ENCODE measurements around the gene TGIF2.

Gene TGIF2

DNA sequence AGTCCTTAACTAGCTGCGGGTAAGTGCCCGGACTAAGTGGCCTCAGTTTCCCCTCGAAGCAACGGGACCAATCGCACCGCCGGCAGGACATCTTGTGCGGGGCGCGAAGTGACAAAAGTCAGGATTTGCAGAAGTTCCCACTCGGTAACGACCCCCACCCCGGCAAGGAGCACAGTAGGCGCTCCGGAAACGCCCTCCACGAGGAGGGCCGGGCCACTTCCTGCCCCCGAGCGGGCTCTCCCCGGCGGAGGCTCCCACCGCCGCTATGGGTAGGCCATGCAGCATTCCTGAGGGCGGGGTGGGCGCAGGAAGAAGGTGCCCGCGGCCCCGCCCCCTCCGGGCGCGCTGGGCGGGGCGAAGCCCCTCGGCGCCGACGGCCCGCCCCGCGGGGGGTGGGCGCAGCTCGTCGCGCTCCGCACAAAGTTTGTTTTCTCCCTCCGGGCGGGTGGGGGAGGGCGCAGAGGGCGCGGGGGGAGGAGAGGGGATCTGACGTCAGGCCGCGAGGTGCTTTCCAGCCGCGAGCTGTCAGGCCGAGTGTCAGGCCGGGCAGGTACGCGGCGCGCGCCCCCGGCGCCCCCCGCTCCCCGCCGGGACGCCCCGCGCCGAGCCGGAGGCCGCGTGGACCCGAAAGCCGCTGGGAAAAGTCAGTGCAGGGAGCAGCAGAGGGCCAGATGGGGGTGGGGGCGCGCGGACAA, at the start of gene TGIF2:
TGIF2 (plus strand) TSS at position 495 of the 695 bp plus-strand sequence. CDS start 5,178 bp downstream, outside the sequence.
- Histone ChIP-seq H3K4me3 (peak within 1 kb of the TSS; percentile 54 to 90 (median 75)), H3K27ac (peak within 1 kb of the TSS; percentile 65 to 97 (median 90))

DNA sequence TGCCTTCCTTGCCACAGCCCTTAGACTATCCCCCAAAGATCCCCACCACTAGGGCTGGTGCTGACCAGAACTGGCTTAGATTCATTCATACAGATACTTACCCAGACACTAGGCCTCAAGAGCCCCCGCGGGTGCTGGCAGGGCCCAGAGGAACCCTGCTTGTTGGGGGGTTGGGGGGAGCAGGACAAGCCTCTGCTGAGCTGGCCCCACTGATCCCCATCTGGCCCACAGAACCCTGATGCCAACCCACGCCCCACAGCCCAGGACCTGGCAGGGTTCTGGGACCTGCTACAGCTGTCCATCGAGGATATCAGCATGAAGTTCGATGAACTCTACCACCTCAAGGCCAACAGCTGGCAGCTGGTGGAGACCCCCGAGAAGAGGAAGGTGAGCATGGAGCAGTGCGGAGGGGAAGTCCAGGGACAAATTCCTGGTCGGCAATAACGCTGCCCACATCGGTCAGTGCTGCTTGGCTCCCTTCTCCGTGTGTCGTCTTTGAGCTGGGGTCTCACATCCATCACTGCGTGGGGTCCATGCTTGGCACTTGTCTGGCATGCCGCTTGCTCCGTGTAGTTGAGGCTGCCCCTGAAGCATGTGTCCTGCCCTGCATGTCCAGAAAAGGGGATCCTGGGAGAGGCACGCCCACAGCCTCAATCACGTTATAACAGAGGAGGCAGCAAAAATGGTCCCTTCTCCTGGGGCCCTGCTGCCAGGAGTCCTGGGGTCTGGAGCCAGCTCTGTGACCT, 47.6 kb upstream of the TGIF2 start:
- Histone ChIP-seq H3K4me3 (no peak overlapping the region), H3K27ac (peak overlapping the region in 1 of 21 experiments; percentile 3)

DNA sequence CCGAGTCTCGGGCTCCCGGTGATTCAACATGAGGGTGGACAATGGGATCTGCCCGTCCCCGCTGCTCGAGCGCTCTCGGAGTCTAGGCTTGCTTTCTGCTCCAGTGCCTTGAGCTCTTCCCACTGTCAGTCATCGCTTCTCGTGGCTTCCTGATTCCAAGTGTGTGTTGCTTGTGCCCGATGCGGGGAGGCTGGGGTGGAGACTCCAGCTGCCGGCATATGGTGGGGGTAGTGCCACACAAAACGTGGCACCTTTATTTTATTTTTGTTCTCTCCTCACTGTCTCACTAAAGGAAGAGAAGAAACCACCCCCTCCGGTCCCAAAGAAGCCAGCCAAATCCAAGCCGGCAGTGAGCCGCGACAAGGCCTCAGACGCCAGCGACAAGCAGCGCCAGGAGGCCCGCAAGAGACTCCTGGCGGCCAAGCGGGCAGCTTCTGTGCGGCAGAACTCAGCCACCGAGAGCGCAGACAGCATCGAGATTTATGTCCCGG, 46.8 kb upstream of the TGIF2 start:
- Histone ChIP-seq H3K27ac (no peak overlapping the region), H3K4me3 (no peak overlapping the region)

DNA sequence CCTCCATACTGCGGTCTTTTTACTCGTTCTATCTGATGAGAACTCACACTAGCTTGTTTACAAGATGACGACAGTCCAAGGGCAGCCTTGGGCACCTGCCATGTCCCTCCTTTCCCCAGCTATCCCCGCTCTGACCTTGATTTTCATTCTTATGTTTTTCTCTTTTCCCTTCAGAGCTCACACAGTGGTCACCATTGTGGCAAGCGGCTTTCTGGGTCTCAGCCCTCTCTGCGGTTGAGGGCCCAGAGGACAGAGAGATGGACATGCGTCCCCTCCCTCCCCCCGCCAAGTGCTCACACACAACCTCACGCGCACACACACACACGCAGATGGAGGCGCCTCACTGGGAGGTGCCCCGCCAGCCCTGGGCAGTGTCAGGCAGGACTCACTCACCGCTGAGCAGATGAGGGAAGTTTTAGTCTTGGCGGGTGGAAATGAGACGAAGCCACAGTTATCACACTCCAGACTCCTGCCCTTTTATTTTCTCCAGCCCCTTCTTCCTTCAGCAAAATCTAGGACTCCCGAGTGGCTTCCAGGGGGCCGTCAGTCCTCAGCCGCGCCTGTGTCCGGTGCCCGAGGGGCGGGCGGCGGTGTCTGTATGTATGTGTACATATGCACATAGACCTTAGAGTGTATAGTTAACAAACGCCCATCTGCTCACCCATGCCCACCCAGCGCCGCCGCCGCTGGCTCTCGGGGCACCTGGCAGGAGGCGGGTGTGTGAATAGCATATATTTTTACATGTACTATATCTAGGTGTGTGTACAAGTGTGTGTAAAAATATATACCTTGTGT, 45.9 kb upstream of the TGIF2 start:
- no peak overlapping the region for H3K4me3 ChIP-seq
- no peak overlapping the region for H3K27ac ChIP-seq

DNA sequence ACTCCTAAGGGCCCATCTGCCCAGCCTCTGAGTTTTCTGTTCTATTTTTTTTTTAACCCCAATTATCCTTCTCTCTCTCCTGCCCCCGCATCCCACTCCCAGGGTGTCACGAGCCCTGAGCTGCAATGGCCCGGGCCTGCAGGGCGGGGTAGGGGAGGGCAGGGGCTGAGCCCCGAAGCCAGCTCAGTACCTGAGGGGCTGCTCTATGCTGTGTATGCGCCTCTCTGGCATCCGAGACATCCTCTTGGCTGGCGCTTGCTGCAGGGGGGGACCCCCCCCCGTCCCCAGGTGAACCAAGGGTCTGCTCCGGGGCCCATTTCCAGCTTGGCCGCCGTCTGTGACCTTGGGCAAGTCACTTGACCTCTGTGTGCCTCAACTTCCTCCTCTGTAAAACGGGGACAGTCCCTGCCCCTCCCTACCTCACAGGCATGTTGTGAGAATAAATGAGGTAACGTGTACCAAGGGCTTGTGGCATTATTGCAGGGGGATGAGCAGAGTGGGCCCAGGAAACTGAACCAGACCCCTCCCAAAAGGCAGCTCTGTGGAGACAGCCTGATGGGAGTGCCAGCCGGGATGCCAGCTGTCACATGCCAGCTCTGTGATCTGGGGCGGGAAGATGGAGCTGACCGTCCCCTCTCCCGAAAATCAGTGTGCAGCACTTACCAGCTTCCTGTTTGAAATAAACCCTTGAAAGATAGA, 45.1 kb upstream of the TGIF2 start:
- Histone ChIP-seq H3K27ac (no peak overlapping the region), H3K4me3 (no peak overlapping the region)

DNA sequence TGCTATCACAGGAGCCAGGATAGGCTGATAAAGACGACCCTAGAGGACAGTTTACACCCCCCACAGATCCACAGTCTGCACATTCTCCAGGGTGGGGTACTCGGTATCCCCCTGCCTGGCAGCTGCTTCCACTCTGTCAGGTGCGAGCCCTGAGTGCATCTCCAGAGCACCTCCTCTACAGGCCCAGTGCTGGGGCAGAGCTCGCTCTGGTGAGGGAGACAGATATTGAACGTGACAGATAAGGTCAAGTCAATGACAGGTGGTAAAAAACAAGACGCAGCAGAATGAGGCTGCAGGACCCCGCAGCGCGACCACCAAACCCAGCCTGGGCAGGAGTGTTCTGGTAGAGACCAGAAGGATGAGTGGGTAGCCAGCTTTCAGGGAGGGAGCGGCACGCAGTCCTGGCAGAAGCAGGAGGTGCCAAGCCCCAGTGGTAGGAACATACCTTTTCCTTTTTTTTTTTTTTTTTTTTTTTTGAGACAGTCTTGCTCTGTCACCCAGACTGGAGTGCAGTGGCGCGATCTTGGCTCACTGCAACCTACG, 44.5 kb upstream of the TGIF2 start:
- Histone ChIP-seq H3K27ac (no peak overlapping the region), H3K4me3 (no peak overlapping the region)

DNA sequence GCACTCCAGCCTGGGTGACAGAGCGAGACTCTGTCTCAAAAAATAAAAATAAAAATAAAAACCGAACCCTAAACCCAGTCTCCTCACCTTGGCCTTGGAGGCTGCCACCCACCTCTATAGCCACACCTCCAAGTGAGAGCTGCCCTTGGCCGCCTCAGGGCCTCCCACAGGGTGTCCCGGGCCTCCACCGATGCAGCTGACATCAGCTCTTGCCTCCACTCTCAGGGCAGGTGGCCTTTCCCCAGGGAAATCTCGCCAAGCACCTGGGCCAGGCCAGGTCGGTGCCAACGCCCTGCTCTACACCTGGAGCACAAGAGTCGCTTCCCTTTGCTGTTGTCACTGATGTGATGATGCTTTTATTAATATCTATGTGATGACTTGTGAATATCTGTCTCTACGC, 41.0 kb upstream of the TGIF2 start:
- no peak overlapping the region for H3K27ac ChIP-seq
- H3K4me3 ChIP-seq = no peak overlapping the region

DNA sequence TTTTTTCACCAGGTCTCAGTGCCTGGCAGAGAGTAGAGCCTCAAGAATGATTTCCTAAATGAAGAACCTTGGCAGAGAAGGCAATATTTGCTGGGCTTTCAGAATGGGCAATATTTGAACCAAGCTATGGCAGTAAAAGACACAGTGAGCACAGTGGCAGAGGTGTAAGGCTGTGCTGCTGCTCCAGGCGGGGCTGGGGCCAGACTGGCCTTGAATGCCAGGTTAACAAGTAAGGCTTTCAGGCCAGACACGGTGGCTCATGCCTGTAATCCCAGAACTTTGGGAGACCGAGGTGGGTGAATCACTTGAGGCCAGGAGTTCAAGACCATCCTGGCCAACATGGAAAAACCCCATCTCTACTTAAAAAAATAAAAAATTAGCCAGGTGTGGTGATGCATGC, 40.6 kb upstream of the TGIF2 start:
- no peak overlapping the region for H3K27ac ChIP-seq
- no peak overlapping the region for H3K4me3 ChIP-seq

DNA sequence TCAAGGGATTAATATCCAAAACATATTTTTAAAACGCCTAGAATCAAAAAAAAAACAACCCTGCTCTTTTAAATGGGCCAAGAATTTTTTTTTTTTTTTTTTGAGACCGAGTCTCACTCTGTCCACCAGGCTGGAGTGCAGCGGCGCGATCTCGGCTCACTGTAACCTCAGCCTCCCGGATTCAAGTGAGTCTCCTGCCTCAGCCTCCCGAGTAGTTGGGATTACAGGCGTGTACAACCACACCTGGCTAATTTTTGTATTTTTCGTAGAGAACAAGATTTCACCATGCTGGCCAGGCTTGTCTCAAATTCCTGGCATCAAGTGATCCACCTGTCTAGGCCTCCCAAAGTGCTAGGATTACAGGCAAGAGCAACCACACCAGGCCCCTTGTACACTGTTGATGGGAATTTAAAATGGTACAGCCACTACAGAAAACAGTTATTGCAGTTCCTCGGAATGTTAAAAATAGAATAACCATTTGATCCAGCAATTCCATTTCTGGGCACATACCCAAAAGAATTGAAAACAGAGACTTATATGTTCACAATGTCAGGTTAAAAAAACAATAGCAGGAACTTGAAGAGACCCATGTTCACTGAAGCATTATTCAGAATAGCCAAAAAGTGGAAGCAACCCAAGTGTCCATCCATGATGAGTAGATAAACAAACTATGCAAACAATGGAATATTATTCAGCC, 35.2 kb upstream of the TGIF2 start:
- Histone ChIP-seq H3K27ac (no peak overlapping the region), H3K4me3 (no peak overlapping the region)

DNA sequence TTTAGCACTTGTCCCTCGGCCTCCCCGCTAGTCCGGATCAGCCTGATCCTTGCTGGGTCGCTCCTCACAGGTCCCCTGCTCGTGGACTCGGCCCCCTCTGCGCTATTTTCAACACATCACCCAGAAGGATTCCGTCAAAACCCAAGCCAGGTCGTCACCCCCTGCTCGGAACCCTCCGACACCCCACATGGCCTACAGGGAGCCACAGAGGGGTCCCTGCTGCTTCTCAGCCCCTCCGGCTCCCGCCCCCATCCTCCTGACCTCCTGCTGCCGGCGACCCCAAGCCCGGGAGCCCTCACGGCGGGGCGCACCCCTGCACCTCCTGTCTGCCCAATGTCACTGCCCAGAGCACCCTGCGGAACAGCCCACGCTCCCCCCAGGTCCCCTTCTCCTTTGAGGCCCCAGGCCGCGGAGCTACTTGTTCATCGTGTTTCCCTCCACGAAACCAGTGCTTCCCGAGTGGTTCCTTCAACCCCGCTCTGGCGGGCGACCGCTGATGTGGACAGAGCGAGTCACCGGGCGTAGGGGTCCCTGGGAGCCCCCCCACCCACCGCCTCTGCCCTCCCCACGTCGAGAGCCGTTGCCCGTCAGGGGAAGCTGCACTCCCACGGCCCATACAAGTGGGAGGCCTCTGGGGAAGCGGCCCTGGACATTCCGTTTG, 32.7 kb upstream of the TGIF2 start:
- peak overlapping the region; percentile 34 to 61 (median 47) for H3K4me3 ChIP-seq
- peak overlapping the region in 20 of 21 experiments; percentile 27 to 90 (median 82) for H3K27ac ChIP-seq

DNA sequence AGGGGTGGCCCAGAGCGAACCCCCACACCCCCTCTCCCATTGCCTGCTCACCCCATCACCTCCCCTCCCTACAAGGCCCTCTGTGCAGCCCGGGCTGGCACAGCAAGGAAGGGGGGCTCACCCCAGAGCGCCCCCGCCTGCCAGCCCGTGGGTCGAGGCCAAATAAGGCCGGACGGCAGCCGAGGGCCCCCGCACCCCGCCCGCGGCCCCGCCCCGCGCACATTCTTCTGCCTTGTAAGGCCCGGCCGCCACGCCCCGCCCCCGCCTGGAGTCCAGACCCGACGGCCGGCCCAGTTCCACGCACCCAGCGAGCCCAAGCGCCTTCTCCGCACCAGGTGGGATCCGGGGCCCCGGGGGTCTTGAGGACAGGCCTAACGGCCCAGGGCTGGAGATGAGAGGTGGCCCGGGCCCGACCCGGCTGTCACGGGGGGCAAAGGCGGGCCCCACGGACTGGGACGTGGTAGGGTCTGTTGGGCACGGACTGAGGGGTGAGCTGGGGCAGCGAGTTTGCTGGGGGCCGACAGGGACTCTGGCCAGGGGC, 32.1 kb upstream of the TGIF2 start, which contains the start of gene MYL9:
MYL9 (plus strand) TSS at position 293 of the 541 bp plus-strand sequence. CDS start 3,366 bp downstream, outside the sequence.
- peak within 1 kb of the TSS in 20 of 21 experiments; percentile 27 to 90 (median 82) for H3K27ac ChIP-seq
- H3K4me3 ChIP-seq = peak within 1 kb of the TSS; percentile 34 to 61 (median 47)

DNA sequence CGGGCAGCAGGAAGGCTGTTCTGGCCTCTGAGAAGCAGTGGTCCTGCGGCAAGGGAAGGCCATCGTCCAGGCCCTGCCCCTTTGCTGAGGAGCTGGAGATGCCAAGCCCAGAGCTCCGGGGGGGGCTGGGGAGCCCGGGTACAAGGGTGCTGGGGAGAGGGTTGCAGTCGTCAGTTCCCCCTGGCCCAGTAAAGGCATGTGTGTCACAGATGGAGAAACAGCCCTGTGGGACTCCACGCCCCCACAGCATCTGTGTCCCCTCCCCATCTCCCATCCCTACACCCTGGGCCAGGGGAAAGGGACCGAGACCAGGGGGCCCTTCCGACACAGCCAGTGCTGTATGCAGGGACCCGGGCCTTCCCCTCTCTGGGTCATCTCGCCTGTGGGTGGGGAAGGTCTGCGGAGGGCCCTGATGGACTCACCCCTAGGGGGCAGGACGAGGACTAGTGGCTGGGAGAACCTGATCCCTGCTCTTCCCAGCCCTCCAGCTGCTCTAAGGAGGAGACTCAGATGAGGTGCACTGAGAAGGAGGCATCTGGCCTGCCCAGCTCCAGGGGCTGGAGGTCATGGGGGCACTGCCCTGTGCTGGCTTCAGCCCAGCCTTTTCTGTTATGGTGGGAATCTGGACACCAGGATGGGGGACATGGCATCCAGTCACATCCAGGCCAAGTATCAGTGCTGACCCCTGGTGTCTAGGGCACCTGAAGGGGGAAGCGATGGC, 31.5 kb upstream of the TGIF2 start:
- peak overlapping the region; percentile 34 to 61 (median 47) for H3K4me3 ChIP-seq
- H3K27ac ChIP-seq = peak overlapping the region in 20 of 21 experiments; percentile 27 to 90 (median 82)

DNA sequence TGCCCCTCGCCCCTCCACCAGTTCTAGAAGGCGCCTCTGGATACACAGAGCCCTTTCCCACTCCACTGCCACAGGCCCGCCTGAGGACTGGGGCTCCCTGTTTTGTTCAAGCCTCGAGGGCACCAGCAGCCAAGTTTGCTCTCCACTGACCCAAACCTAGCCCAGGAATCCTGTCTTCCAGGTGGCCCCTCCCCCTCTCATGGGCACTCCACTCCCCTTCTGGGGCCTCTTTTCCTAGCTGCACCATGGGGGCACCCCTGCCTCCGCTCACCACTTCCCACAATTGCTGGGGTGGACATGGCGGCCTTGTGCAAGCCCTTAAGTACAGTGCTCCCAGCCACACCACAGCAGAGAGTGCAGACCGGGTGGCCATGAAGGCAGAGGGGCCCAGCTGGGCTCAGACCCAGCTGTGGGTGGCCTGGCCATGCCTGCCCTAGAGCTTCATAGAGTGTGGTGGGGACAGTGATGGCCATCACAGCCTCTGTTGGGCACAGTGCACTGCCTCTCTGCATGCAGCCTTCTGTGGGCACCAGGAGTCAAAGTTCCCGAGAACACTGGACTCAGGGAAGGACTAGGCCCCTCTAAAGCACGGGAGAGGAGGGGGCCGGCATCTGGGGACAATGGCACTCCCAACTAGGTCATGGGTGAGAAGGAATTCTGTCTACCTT, 30.7 kb upstream of the TGIF2 start:
- H3K4me3 ChIP-seq = peak overlapping the region in 6 of 7 experiments; percentile 38 to 61 (median 48)
- peak overlapping the region in 17 of 21 experiments; percentile 6 to 90 (median 82) for H3K27ac ChIP-seq

DNA sequence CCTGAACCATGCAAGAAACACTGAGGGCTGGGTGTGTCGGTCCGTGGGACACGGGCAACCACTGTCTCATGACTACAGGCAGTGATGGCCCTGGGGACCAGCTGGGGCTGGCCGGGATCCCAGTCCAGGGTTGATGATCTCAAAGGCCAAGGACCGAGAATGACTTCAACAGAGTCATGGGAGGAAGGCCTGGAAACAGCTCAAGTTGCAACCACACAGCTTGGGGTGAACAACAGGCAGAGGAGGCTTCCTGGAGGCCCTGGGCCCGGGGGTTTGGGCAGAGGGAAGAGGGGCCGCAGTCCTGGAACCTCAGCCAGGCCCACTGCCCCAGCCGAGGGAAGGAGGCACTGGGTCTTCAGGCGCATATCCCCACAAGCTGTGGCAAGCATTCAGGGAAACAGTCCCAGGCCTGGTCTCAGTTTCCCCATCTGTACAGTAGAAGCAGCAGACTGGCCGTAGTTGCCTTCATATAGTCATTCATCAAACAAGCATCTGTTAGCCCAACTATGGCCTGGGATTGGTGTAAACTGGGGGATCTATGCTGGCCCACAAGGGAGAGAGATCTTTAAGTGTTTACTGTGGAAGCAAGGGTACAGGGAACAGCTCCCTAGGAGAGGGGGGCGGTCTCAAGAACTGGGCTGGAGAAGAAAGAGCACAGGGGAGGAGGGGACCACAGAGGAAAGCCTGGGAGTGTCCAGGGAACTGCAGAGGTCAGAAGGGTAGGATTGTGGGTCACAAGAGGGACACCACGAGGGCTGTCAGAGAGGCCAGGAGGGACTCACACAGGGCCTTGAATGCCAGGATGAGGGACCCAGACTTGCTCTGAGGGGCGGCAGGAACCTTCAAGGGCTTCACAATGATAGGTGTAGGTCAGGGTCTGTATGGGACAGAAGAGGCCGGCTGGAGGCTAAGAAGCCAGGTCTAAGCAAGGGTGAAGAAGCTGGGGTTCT, 29.9 kb upstream of the TGIF2 start:
- Histone ChIP-seq H3K27ac (peak overlapping the region in 15 of 21 experiments; percentile 4 to 90 (median 82)), H3K4me3 (peak overlapping the region in 3 of 7 experiments; percentile 38 to 49 (median 47))

Data from skin epidermis (tissue), 12 donors.